ENCODE measurements around the gene RASGRF2.

GRCh38 chr5:81010336-81011169 lies 50.4 kb downstream of the RASGRF2 start:
- no peak for TF ChIP-seq POLR2A (IDR thresholded peaks at IDR 0.05; ENCODE audit: low read depth, low read length)
- no peak for TF ChIP-seq TAF1 (IDR thresholded peaks at IDR 0.05; ENCODE audit: borderline replicate concordance, low read depth, low read length)
